IPS-NIHi7 (cell line): ENCODE data around the gene HOXA13.

ENCODE experiments used
- DNase-seq: peaks from one replicate; pipeline ENCODE4 v3.0.0; 2012; ENCODE audit warnings: mixed read lengths; ENCODE audit errors: extremely low spot score

HOXA13 gene

DNA sequence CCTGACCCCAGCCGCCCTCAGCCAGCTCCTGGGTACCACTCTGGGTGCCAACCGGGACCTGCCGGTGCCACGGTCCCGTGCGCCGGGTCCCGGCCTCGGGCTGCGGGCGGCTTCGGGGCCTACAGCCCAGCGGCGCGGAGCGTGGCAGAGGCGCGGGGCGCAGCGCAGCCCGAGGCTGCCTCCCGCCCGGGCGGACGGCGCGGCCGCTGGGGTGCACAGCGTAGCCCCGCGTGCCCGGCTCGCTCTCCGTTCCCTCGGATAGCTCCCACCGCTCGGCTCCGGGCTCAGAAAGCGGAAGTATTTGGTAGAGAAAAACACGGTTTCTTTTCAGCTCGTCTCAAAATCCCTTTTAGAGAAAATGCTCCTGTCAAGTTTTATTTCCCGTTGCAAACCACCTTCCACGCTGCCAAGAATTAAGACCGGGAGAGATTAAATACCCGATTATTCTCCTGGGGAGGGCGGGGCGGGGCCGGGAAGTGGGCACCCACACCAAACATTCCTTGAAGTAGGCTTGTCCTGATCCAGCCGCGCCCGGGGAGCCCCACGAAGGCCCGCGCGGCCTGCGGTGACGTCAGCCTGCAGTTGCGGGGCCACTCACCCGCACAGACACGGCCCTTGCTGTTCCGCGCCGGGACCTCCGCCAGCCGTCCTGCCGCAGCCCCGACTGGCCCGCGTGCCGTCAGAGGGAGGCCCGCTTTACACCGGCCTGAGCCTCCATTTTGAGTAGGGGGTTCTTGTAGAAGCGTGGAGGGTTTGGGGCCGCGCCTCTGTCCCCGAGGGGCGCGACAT lies 7.2 kb downstream of the HOXA13 start:
- no peak for DNase-seq

DNA sequence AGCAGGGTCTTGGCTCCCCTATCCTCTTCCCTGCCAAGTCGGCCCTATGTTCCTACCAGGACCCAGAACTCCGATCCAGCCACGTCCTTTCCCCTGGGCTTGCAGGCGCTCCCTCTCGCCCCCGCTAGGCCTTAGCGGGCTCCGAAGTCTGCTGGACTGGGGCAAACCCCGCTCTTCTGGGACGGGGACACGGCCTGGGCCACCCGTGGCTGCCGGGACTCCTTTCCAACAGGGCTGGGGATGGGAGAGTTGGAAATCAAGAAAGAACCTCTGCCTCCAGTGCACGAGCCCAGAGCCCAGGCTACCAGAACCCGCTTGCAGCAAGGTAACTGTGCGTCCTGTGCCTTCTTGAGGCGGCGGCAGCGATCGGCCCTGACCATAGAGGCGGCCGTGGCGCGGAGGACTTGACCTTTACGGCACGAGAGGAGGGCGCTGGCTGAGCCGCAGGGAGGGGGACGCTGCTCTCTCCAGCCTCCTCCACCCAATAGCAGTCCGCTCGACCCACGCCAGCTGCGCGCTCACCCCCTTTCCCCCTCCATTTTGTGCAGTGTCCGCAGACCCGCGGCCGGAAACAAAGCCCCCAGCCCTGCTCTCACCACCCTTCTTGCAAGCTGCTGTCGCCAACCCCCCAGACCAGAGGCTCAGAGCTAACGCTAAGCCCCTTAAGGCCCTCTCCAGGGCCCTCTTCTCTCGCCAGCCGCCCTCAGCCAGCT lies 7.9 kb downstream of the HOXA13 start:
- DNase-seq = no peak

DNA sequence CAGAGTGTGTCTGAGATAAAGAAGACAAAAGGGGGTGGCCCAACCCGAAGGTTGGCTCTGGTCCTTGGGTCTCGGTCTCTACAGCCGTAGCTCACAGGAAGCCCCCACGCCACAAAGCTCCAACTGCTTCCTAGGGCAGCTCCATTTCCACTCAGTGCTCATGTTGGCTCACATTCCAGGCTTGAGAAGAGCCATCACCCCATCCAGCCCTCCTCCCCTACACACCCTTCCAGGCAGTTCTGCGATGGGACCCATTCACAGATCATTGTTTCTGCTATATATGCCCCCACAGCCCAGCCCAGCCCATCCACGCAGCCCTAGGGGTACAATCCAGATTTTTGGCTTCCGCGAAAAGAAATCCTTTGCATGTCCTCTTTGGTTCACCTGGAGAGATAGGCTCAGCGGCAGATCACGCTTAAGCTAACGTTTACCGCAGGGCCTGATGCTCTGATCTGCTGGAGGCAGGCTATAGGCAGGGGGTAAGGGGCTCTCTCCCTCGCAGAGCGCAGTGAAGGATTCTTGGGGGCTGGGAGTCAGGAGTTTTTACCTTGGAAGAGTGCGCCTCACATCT lies 8.6 kb downstream of the HOXA13 start:
- no peak for DNase-seq

DNA sequence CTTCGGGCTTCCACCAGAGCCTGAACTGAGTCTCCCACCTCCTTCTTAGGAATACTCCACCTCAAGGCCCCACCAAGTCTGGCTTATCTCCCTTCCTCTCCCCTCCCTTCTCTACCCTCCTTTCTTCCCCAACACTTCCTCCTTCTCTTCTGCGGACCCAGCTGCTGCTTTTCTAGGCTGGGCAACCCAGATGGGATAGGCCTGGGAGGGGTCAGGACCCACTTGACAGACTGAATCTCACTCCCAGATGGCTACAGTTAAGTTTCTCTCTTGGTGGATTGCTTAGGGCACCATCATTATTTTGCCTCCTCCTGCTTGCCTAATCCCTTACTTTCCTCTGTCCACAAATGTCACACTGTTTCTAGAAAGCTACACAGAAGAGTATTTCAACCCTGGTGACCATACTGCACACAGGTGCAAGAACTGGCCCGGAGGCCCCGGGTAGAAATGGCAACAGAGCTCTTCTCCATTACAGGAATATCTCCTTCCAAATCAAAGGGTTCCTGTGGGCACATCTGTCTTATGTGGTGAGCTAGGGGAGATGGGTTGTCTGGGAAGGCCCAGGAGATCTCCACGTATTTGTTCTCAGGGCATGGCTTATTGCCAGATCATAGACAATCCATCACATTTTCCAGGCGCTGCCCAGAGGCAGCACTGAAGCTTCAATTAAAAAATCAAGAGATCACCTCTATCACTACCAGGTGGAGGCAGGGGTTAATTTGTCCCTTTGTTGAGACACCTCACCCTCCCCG lies 9.7 kb downstream of the HOXA13 start:
- DNase-seq = no peak

DNA sequence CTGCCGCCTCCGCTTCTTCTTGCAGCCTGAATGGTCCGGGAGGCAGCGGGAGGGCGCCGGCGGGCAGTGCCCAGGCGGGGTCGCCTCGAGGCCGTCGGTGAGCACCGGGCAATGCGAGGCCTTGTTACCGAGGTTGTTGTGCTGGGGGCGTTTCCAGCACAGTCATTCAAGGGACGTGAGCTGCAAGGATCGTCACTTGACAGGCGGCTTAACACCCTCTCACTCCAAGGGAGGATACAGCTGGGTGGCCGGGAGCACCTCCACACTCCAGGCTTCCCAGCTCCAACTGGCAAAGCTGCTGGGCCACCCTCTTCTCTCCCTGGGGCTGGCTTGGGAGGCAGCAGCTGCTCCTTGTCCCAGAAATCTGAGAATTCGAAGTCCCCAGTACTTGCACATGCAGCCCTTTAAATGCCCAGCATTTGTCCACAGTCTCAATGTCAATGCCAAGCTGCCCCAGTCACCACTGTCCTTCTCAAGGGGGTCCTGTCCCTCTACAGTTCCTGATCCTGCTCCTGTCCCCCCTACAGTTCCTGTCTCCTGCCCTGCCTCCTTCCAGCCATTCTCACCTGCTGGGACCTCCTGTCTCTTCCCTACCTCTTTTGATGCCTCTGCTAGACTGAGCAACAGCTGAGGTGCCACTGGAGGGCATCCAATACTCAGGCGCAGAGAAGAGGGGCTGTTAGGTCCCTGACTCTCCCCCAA lies 10.4 kb downstream of the HOXA13 start:
- DNase-seq = no peak

DNA sequence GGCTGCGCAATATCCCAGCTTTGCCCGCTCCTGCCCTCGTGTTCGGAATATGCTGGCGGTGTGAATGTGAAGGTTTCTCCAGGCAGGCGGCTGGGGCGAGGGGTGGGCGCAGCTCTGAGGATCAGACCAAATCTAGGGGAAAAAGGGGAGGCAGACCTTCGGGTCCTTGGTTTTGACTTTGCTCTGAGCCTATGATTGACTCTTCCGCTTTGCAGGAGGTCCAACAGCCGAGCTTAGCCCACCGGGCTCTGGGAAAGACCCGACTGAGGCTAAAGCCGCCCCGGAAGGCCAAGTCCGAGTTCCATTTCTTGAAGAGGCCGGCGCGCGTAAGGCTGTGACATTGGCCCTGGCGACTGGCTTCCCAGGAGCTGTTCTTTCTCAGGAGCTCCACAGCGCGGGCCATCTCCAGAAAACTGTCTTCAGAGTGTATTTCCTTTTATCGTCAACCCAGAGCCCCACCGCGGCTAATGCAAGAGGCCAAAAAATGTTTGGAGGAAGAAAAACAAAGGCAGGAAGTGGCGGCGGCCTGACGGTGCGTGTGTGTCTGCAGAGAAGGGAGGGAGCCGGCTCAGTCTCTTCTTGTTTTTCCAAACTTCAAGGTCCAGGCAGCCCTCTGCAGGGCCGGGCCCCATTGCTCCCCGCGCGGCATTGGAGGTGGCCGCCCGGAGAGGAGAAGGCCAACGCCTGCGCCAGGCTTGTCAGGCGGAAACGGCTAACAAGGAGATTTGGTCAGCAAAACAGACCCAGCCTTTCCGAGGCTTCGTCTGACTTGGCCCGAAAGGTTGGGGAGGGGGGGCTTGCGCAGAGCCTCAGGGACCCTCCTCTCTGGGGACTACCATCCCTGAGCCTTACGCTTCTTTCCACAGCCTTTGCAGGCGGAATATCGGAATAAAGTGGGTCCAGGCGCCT lies 11.3 kb downstream of the HOXA13 start:
- DNase-seq = no peak

DNA sequence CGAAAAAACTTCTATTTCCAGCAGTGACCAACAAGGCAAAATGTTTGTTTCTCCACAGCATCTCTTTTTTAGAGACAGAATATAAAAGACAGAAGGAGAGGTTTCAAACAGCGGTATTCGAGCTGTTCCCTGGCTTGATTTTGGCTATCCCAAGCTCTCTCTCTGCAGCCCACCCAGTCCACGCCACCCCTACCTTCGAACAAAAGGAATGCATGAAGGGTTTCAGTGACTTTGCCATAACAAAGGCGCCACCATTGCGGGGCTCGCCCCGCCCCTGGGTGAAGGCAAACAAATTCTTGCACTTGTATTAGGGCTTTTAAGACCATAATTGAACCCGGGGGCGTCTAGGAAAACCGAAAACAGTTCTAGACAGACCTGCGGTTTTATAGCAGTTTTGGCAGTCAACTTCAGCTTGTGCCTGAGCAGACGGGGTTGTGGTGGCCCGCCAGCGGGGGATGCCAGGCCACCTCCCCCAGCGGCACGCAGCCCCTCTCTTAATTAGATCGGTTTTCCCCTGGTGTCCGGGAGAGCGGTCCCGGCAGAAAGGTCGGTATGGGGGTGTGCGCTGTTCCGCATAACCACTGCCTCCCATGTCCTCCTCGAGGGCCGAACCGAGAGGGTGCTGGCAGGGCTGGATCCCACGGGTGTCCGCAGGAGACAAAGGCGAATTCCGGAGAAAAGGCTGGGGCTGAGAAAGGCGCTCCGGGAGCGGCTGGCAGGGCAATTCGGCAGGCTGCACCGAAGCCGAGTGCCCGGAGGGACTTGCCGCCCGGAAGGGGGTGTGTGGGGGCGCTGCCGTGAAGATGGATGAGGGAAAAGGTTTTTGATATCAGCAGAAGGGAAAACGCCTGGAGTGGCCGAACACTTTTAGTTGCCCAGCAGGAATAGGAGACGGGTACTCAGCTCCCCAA lies 12.2 kb downstream of the HOXA13 start:
- DNase-seq = no peak

DNA sequence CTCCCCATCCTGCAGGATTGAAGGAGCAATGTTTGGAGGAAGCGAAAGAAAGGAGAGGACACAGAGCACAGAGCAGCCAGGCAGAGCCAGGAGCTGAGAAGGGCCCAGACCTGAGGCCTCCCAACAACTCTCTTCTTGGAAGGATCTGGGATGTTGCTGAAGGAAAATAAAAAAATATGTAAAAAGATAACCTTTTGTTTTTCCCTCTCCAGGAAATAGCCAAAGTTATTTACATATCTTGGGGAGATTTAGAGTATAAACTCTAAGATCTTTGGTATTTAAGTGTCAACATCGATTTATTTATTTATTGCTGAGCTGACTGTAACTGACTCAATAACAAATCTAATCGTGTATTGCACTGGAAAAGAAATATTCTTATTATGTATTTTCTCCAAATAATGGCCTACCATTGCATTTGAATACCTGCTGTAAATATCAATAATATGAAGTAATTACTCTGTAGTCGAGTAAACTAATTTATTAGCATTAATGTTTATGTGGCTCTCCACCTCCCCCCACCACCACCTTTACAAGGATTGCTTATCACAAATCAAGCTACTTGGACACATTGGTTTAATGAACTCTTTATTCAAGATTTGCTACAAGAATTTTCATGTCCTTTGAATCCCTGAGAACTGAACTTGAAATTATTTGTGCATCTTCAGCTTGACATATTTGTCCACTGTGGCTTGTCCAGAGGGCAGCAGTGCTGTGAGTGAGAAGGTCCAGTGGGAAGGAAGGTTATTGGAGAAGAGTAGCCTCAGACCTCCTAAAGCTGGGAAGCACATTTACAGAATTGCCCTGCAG lies 13.0 kb downstream of the HOXA13 start:
- DNase-seq = no peak

DNA sequence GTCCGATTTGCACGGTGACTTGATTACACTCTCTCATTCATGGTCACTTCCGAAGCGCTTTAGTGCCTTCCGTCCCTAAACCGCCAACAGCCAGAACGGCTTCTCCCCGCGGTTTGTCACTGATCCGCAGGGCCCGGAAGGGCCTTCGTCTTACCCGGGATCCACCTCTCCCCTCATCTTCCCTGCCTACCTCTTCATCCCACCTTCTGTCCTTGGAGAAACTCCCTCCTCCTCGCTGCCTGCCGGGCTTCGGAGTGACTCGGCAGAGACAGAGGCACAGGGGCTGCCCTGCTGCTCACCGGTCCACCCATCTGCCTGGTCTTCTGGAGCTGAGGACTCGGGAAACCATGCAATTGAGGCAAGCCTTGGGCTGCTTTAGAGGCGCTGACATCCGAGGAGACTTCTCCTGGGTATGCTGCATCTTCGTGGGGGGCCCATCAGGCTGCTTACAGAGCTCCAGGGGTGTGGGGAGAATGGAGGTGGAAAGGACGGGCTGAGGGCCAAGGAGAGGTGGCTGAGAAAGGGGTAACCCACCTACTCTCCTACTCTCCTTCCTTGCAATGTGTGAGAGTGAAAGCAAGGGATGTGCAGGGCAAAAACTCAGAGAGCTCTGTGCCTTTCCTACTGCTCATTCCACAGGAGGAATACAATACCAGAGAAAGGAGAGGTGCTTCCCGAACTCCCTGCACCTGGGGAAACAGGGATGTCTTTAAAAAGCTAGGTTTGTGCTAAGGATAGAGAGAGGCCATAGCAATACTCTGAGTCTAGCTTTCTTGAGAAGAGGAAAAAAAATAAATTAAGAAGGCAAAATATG lies 13.8 kb downstream of the HOXA13 start:
- no peak for DNase-seq

DNA sequence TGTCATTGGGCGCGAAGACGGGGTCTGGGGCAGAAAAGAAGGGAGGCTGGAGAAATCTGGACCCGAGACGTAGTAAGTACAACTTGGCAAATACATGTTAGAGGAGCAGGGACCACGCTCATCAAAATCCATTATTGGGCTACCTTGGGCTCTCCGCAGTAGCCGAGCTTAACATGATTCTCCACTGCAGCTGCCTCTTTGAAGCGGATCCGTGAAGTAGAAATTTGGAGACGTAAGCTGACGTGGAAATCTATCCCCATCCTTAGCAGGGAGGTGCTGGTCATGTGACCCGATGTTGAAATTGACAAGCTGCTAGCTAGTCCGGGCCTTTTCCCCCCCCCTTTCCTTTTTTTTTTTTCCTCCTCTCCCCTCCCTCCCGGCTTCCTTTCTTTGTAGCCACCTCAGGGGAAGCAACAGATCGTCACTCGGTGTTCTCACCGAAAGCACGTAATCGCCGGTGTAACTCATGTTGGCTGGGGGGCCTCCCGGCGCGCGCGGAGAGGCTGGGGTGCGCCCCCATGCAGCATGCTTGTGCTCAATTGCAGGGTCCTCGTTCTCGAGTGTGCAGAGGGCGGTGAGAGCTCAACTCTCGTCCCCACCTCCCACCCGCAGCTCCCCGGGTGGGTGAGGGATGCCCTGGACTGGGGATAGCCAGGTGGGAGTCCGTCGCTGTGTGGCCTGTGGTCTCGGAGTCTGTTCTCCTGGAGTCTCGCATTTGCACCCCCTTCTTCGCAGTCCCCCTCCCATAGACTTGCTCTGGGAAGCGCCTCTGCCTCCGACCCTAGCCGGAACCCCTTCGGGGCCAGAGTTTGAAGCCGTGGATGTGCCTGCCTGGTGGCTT lies 14.7 kb downstream of the HOXA13 start, which contains the start of gene HOXA11:
TSS of gene HOXA11 (minus strand) at position 220 of the 841 bp plus-strand sequence. CDS start at position 132, 88 bp downstream.
- no peak for DNase-seq

DNA sequence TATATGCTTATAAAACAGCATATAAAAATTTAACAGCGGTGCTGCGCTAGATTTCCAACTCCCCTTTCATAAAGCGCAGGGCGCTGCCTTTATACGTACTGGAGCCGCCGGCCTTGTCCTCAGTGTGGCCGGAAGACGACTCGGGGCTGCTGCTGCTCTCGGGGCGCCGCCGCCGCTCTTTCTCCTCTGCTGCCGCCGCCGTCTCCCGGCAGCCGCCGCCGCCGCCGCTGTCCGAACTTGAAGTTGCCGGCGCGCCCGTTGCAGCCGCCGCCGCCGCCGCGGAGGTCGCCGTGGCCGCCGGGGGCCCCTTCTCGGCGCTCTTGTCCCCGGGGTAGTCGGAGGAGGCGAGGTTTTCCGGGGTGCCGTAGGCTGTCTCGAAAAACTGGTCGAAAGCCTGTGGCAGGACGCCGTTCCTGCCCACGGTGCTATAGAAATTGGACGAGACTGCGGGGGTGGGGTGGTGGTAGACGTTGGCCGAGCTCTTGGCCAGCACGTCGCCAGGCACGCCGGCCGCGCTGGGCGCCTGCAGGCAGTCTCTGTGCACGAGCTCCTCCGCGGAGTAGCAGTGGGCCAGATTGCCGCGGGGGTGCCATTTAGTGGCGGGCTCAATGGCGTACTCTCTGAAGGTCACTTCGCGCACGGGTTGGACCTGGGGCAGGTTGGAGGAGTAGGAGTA lies 15.4 kb downstream of the HOXA13 start:
- DNase-seq = no peak

DNA sequence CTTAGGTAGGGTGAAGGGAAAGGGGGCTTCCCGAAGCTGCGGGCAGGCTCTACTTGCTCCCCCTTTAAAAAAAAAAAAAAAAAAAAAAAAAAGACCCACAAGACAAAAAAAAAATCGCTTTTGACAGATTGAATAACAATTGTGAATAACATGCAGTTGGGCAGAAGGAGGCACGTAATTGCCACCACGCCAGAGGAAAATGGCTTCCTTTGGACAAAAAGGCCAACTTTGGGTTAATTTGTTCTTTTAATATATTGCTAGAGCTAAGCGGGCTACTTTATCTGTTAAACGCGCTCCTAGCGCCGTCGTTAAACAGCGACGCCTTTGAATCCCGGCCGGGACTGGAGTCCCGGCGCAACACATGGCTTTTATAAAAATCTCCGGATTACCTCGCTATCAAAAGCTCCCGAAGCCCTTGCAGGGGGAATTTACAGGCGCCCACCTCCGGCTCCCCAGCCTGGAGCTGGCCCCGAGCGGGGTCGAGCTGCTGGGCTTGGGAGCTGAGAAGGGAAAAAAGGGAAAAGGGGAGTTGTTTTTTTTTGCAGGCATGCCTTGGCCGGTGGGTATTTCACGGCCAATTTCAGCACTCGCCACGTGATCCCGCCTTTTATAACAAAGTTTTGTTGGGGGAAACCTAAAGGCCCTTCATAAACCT lies 16.1 kb downstream of the HOXA13 start:
- DNase-seq = no peak

DNA sequence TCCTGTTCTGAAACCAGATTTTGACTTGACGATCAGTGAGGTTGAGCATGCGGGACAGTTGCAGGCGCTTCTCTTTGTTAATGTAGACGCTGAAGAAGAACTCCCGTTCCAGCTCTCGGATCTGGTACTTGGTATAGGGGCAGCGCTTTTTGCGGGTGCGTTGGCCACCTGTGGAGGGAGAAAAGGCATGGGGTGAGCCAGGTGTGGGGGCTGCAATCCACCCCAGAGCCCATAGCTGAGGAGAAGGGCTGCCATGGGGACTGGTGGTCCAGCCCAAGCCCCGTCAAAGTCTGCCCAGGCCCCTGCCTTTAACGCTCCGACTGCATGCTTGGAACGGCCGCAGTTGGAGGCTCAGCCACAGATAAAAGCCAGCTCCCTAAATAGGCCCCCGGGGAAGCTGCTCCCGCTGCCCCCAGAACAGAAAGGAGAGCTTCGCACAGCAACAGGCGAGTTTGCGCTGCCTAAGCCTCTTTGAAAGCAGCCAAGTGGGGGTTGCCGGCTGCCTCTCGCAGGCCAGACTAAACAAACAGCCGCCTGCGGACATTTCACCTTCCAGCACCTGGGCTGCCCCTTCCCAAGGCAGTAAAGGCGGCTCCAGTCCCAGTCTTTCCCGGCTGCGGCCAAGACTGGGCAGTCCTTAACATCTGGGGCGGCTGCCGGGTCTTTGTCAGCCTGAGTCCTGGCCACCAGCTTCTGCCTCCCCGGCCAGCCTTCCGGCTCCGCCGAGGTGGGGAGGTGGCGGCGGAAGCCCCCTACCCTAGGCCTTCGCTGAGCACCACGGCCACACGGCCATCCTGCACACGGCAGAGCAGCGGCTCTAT lies 16.8 kb downstream of the HOXA13 start:
- no peak for DNase-seq

DNA sequence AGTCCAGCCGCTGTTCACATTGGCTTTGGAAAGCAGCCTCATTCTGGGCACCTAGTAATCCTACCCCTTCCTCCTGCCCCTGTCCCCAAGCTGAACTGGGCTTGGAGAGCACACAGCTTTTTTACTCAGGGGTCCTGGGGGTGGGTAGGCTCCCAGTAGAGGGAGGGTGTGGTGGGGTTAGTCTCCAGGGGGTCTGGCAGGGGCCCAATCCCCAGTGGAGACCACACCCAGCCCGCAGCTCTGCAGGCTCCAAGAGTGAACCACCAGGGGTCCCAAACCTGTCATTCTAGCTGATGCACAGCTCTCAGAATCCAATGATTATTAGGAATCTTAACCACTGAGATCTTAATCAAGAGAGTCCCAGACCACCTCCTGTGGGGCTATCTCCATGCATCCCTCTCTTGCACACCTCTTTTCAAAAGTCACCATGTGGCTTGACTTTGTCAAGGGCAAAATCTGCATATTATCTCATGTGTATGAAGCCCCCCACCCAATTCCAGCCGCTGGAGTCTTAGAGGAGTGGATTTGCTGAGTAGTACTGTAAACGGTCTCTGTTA lies 17.5 kb downstream of the HOXA13 start:
- DNase-seq = no peak
